DMS114 treated with DMSO at 0.1 percent for 48 hours (cell line): ENCODE measurements around the gene CSNK2A2.

ENCODE experiments used
- DNase-seq: peaks from one replicate; lab custom pipeline; 2025; ENCODE audit not compliant: unreplicated experiment; lab: John Stamatoyannopoulos, UW

CSNK2A2 gene

GRCh38 chr16:58114827-58115825 lies 82.8 kb downstream of the CSNK2A2 start:
- DNase-seq = no peak

DNA sequence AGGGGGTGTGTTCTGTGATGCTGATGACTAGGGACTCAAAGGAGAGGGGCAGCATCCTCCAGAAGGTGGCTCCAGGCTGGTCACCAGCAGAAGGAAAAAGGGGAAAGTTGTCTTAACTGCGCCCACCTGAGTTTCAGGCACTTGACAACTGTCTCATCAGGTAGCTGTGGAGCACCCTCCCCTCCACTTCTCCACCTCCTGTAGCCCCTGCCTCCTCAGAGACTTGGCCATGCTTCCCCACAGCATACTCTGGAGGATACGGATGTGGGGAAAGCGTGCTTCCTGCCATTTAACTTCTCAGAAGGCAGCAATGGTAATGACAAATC lies 86.6 kb downstream of the CSNK2A2 start:
- no peak for DNase-seq

- no peak for DNase-seq
Measured at GRCh38 chr16:58110571-58111301, 87.2 kb downstream of the CSNK2A2 start.

GRCh38 chr16:58109881-58110280 lies 88.0 kb downstream of the CSNK2A2 start:
- DNase-seq = no peak

DNA sequence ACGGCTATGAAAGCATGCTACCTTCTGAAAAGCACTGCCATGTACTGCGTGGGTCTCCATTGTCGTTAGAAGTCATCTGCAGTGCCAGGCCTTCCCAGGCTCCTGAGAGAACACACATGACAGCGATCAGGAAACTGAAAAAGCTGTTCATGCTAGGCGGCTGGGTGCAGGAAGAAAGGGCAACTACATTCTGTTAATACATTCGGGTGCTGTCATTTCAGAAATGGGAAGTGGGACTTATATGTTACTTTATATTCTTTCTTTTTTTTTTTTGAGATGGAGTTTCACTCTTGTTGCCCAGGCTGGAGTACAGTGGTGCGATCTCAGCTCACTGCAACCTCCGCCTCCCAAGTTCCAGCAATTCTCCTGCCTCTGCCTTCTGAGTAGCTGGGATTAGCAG lies 88.6 kb downstream of the CSNK2A2 start:
- no peak for DNase-seq
